Urinary bladder (tissue), 4 donors: ENCODE results near the gene NANOS2. TPM values are rescaled to one million over a fixed set of nuclear protein-coding genes. Genes with fewer than 3 reads are reported as not detected.

ENCODE experiments used
- DNase-seq: peaks from one replicate; pipeline ENCODE4 v3.0.0-alpha.2; 2015; ENCODE audit errors: extremely low spot score
- H3K27ac ChIP-seq: one replicate; pipeline ENCODE4 v1.5.1; 2013; ENCODE audit warnings: low read depth, mild to moderate bottlenecking, moderate library complexity
- H3K36me3 ChIP-seq: one replicate; pipeline ENCODE4 v1.6.1; 2013; ENCODE audit warnings: mild to moderate bottlenecking, moderate library complexity; ENCODE audit not compliant: insufficient read depth
- H3K4me1 ChIP-seq: one replicate; pipeline ENCODE4 v1.6.1; 2013; ENCODE audit warnings: mild to moderate bottlenecking, moderate library complexity; ENCODE audit not compliant: insufficient read depth
- H3K4me3 ChIP-seq: one replicate; pipeline ENCODE4 v1.5.1; 2013; ENCODE audit warnings: low read depth, low read length
- WGBS: extraction: QIAGEN DNeasy Blood & Tissue Kit; methylation state at CpG from one replicate; pipeline ENCODE4 v1.1.7; 2013; 5-methylcytosine and 5-hydroxymethylcytosine counted together
- polyA plus RNA-seq: library from polyadenylated mRNA; stranded (reverse); fragments of 200-250 nt; gene quantifications from one replicate; pipeline ENCODE4 v1.2.3, GENCODE V29; 2013
- total RNA-seq: library from RNA; depleted of rRNA; stranded (reverse); fragments of >200 nt; gene quantifications from one replicate; pipeline ENCODE4 v1.2.3, GENCODE V29; 2014
- donor health status: healthy with polysubstance abuse.
- donor health status: healthy.

The NANOS2 gene
- total RNA-seq (not detected), polyA plus RNA-seq (not detected)

GRCh38 chr19:45913874-45914830 lies at the start of gene NANOS2:
TSS of gene NANOS2 (minus strand) at chr19:45914778. CDS start at chr19:45914693, 85 bp downstream.
- 59% methylated on average over 44 of the region's 44 CpGs for WGBS
- H3K36me3 ChIP-seq = no peaks in the 10 kb centered on the region
- H3K4me3 ChIP-seq = no peak within 1 kb of the TSS
- DNase-seq = no peak
- H3K27ac ChIP-seq = no peak within 1 kb of the TSS
- H3K4me1 ChIP-seq = no peaks in the 10 kb centered on the region

GRCh38 chr19:45962021-45962420 lies 47.4 kb upstream of the NANOS2 start:
- 83% methylated on average over 15 of the region's 15 CpGs for WGBS
- Histone ChIP-seq H3K4me1 (no peaks in the 10 kb centered on the region), H3K4me3 (no peak overlapping the region), H3K27ac (no peak overlapping the region), H3K36me3 (no peaks in the 10 kb centered on the region)
- DNase-seq = no peak

GRCh38 chr19:45960595-45961235 lies 46.1 kb upstream of the NANOS2 start:
- Histone ChIP-seq H3K36me3 (no peaks in the 10 kb centered on the region), H3K27ac (no peak overlapping the region), H3K4me1 (no peaks in the 10 kb centered on the region), H3K4me3 (no peak overlapping the region)
- WGBS = 16% methylated on average over 19 of the region's 19 CpGs
- DNase-seq = no peak

GRCh38 chr19:45959517-45960025 lies 45.0 kb upstream of the NANOS2 start:
- Histone ChIP-seq H3K4me3 (no peak overlapping the region), H3K27ac (no peak overlapping the region), H3K4me1 (no peaks in the 10 kb centered on the region), H3K36me3 (no peaks in the 10 kb centered on the region)
- WGBS = 61% methylated on average over 8 of the region's 8 CpGs
- no peak for DNase-seq

GRCh38 chr19:45958769-45959516 lies 44.4 kb upstream of the NANOS2 start:
- WGBS = 68% methylated on average over 12 of the region's 12 CpGs
- DNase-seq = no peak
- Histone ChIP-seq H3K4me1 (no peaks in the 10 kb centered on the region), H3K36me3 (no peaks in the 10 kb centered on the region), H3K4me3 (no peak overlapping the region), H3K27ac (no peak overlapping the region)

- no peak overlapping the region for H3K27ac ChIP-seq
- DNase-seq = no peak
- WGBS = 89% methylated on average over 6 of the region's 6 CpGs
Measured at GRCh38 chr19:45958320-45958719, 43.7 kb upstream of the NANOS2 start.

GRCh38 chr19:45955905-45956608 lies 41.5 kb upstream of the NANOS2 start:
- Histone ChIP-seq H3K4me3 (no peak overlapping the region), H3K4me1 (no peaks in the 10 kb centered on the region), H3K36me3 (no peaks in the 10 kb centered on the region), H3K27ac (no peak overlapping the region)
- DNase-seq = no peak
- WGBS = 45% methylated on average over 13 of the region's 13 CpGs

More at GRCh38 chr19:45958320-45958719, 43.7 kb upstream of the NANOS2 start:
- H3K4me3 ChIP-seq = no peak overlapping the region
- no peaks in the 10 kb centered on the region for H3K4me1 ChIP-seq
- no peaks in the 10 kb centered on the region for H3K36me3 ChIP-seq

- peak; percentile 41 for DNase-seq
- WGBS = 20% methylated on average over 9 of the region's 9 CpGs
- Histone ChIP-seq H3K36me3 (no peaks in the 10 kb centered on the region), H3K27ac (no peak overlapping the region), H3K4me1 (no peaks in the 10 kb centered on the region), H3K4me3 (no peak overlapping the region)
Measured at GRCh38 chr19:45954156-45954555, 39.6 kb upstream of the NANOS2 start.

GRCh38 chr19:45953676-45954075 lies 39.1 kb upstream of the NANOS2 start:
- no peaks in the 10 kb centered on the region for H3K36me3 ChIP-seq
- no peak overlapping the region for H3K27ac ChIP-seq
- DNase-seq = no peak
- WGBS = 92% methylated on average over 8 of the region's 8 CpGs
- no peak overlapping the region for H3K4me3 ChIP-seq
- H3K4me1 ChIP-seq = no peaks in the 10 kb centered on the region

GRCh38 chr19:45952686-45953505 lies 38.3 kb upstream of the NANOS2 start:
- WGBS = 9% methylated on average over 43 of the region's 43 CpGs
- H3K4me3 ChIP-seq = no peak overlapping the region
- H3K36me3 ChIP-seq = no peaks in the 10 kb centered on the region
- DNase-seq = no peak
- no peaks in the 10 kb centered on the region for H3K4me1 ChIP-seq
- no peak overlapping the region for H3K27ac ChIP-seq

GRCh38 chr19:45952341-45952685 lies 37.7 kb upstream of the NANOS2 start:
- Histone ChIP-seq H3K27ac (no peak overlapping the region), H3K4me3 (no peak overlapping the region), H3K4me1 (no peaks in the 10 kb centered on the region), H3K36me3 (no peaks in the 10 kb centered on the region)
- 39% methylated on average over 8 of the region's 8 CpGs for WGBS
- DNase-seq = no peak

GRCh38 chr19:45947926-45948325 lies 33.3 kb upstream of the NANOS2 start:
- Histone ChIP-seq H3K4me1 (no peaks in the 10 kb centered on the region), H3K4me3 (no peak overlapping the region), H3K36me3 (no peaks in the 10 kb centered on the region), H3K27ac (no peak overlapping the region)
- no peak for DNase-seq
- WGBS = 94% methylated on average over 1 of the region's 1 CpG
